ENCODE measurements around the gene TGDS. TPM values are rescaled to one million over a fixed set of nuclear protein-coding genes. Genes with fewer than 3 reads are reported as not detected.

TGDS gene
- total RNA-seq, 1 donor from 2014 or later = 15.5 TPM

DNA sequence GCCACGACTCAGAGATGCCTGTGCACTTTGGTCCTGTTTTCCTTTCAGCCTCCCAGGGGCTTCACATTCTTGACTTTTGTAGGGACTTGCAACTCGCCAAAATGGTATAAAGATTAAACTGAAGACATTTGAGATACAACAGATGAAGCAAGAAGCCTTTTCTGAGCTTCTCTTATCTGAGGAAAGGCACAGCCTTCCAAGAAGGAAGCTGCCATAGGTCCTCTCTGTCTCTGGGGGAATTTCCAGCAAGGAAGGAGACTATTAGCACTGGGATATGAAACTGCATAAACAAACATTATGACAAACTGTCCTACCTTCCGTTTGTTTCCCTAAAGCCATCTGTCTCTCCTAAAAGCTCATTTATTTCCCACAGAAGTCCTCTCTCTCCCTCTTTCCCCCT, 39.3 kb downstream of the TGDS start:
- Histone ChIP-seq H3K36me3 (ENCODE audit: control insufficient read depth, insufficient read depth, low read length) (no peaks in the 10 kb centered on the region), H3K27me3 (ENCODE audit: control insufficient read depth, insufficient read depth, low read length) (no peaks in the 10 kb centered on the region), H3K4me3 (ENCODE audit: low read depth, low read length) (no peak overlapping the region)
- DNase-seq (ENCODE audit: low read depth) (no peak), FAIRE-seq (no peak)
- TF ChIP-seq, protein P1, sequence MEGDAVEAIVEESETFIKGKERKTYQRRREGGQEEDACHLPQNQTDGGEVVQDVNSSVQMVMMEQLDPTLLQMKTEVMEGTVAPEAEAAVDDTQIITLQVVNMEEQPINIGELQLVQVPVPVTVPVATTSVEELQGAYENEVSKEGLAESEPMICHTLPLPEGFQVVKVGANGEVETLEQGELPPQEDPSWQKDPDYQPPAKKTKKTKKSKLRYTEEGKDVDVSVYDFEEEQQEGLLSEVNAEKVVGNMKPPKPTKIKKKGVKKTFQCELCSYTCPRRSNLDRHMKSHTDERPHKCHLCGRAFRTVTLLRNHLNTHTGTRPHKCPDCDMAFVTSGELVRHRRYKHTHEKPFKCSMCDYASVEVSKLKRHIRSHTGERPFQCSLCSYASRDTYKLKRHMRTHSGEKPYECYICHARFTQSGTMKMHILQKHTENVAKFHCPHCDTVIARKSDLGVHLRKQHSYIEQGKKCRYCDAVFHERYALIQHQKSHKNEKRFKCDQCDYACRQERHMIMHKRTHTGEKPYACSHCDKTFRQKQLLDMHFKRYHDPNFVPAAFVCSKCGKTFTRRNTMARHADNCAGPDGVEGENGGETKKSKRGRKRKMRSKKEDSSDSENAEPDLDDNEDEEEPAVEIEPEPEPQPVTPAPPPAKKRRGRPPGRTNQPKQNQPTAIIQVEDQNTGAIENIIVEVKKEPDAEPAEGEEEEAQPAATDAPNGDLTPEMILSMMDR (IDR thresholded peaks at IDR 0.05; ENCODE audit: insufficient read depth, low read length, severe bottlenecking) = no peak

DNA sequence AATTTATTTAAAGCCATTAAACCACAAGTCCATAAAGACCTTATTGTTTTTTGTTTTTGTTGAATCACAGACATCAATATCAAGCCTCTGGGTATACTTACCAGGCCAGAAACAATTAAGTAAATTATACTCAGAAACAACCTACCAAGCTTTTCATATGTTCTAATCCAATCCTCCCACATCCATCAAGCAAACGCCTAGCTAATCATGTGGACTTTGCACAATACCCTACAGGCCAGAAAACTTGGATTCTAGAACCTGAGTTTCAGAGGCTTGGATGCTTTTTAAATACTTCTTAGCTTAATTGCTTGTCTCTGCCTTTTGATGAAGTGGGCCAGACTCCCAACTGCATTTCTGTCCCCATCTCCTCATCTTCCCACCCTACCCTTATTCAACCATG, 39.9 kb downstream of the TGDS start:
- Histone ChIP-seq H3K27me3 (ENCODE audit: control insufficient read depth, insufficient read depth, low read length) (no peaks in the 10 kb centered on the region), H3K4me3 (ENCODE audit: low read depth, low read length) (no peak overlapping the region), H3K36me3 (ENCODE audit: control insufficient read depth, insufficient read depth, low read length) (no peaks in the 10 kb centered on the region)
- no peak for DNase-seq (ENCODE audit: low read depth)
- TF ChIP-seq, protein P1 (IDR thresholded peaks at IDR 0.05; ENCODE audit: insufficient read depth, low read length, severe bottlenecking) = no peak
- FAIRE-seq = no peak

DNA sequence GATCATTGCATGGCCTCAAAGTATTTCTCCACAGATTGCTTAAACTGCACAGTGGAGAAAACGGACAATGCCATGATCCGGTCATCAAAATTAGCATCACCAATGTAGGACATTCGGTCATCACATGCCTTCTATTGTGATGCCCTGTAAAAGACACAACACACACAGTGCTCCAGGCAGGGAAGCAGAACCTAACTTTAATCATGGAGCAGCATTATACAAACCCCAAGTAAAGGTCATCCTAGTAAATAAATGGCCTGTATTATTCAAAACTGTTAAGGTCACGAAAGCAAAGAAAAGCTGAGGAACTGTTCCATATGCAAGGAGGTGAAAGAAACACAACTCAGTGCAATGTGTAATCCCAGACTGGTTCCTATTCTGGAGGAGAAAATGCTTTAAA, 42.2 kb downstream of the TGDS start:
- Histone ChIP-seq H3K4me3 (ENCODE audit: low read depth, low read length) (no peak overlapping the region), H3K36me3 (ENCODE audit: control insufficient read depth, insufficient read depth, low read length) (no peaks in the 10 kb centered on the region), H3K27me3 (ENCODE audit: control insufficient read depth, insufficient read depth, low read length) (no peaks in the 10 kb centered on the region)
- no peak for FAIRE-seq
- no peak for DNase-seq (ENCODE audit: low read depth)
- TF ChIP-seq, protein P1 (IDR thresholded peaks at IDR 0.05; ENCODE audit: insufficient read depth, low read length, severe bottlenecking) = no peak

DNA sequence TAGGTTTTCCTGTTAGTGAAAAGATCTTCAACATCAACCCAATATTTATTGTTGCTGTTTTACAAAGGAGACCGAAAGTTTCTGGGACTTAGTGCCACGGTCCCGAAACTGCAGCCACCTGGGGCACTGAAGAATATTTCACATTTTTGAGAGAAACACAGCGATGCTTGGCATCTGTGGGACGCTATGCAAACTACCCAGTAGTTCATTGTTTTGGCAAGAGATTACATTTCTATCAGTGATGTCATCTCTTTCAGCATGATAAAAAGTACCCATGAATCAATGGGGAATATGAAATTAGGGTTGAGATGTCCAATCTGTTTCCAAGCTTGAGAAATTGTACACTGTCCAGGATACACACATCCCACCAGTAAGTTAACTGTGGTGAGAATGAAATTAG, 43.9 kb downstream of the TGDS start:
- TF ChIP-seq, protein P1 (IDR thresholded peaks at IDR 0.05; ENCODE audit: insufficient read depth, low read length, severe bottlenecking) = no peak
- FAIRE-seq = no peak
- Histone ChIP-seq H3K27me3 (ENCODE audit: control insufficient read depth, insufficient read depth, low read length) (no peaks in the 10 kb centered on the region), H3K36me3 (ENCODE audit: control insufficient read depth, insufficient read depth, low read length) (no peaks in the 10 kb centered on the region), H3K4me3 (ENCODE audit: low read depth, low read length) (no peak overlapping the region)
- no peak for DNase-seq (ENCODE audit: low read depth)

DNA sequence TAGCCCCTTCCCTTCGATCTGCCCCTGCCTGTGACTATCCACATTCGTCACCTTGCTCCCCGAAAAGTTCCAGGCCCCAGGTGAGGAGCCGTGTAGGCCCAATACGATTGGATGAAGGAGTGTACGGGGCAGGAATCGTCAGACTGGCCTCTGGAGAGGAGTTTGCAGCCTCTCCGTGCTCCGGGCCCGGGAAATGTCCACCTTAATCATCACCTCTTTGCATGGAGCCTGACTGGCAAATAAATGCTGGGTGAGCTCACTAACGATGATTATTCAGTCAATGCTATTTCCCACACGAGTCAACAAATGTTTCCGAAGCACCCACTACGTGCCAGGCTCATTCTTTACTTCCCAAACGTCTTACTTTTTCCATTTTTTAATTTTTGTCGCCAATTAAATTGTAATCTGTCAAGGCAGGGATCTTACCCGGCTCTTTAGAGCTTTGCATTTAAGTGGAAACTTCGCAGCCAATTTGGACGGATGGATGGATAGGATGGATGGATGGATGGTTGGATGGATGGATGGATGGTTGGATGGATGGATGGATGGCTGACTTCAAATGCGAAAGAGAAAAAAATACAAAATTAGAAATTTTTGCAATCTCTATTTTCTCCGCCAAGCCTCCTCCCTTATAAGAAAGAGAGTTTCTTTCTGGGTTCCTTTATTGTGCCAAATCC, 45.8 kb downstream of the TGDS start:
- TF ChIP-seq, protein P1 (IDR thresholded peaks at IDR 0.05; ENCODE audit: insufficient read depth, low read length, severe bottlenecking) = no peak
- no peak for FAIRE-seq
- peak; percentile 61 for DNase-seq (ENCODE audit: low read depth)

More for the DNA sequence above, 45.8 kb downstream of the TGDS start:
- Histone ChIP-seq H3K4me3 (ENCODE audit: low read depth, low read length) (peak overlapping the region; percentile 62), H3K27me3 (ENCODE audit: control insufficient read depth, insufficient read depth, low read length) (no peaks in the 10 kb centered on the region), H3K36me3 (ENCODE audit: control insufficient read depth, insufficient read depth, low read length) (no peaks in the 10 kb centered on the region)
